Measurements from ENCODE around the gene FUT8.

The FUT8 gene

DNA sequence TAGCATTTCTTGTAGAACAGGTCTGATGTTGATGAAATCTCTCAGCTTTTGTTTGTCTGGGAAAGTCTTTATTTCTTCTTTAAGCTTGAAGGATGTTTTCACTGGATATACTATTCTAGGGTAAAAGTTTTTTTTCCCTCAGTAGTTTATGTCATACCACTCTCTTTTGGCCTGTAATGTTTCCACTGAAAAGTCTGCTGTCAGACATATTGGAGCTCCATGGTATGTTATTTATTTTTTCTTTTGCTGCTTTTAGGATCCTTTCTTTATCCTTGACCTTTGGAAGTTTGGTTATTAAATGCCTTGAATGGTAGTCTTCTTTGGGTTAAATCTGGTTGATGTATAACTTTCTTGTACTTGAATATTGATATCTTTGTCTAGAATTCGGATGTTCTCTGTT, 306.1 kb downstream of the FUT8 start:
- no peak for DNase-seq

DNA sequence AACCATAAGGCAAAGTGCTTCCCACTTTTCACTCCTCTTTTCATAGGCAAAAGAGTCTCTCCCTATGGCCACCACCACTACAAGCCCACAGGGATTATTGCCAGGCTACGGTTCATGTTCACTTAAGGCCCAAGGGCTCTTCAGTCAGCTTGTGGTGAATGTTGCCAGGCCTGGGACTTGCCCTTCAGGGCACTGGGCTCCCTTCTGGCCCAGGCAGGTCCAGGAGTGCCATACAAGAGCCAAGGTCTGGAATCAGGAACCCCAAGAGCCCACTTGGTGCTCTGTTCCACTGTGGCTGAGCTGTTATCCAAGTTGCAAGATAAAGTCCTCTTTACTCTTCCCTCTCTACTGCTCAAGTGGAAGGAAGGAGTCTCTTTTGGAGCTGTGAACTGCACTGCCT, 307.6 kb downstream of the FUT8 start:
- DNase-seq = no peak

DNA sequence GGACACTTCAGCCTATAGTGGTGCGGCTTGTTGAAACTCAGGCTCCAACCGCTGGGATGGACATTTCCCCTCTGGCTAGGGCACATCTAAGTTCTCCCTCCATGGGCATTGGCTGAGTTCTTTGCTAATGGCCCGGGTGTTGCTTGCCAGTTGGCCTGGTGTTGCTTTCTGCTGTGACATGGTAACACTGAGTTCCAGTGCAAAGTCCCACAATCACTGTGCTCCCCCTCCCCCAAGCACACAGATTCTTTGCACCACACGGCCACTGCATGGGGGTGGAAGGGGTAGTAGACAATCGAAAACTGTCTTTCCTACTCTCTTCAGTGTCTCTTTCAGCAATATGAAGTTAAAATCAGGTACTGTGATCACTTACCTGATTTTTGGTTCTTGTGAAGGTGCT, 308.2 kb downstream of the FUT8 start:
- no peak for DNase-seq

DNA sequence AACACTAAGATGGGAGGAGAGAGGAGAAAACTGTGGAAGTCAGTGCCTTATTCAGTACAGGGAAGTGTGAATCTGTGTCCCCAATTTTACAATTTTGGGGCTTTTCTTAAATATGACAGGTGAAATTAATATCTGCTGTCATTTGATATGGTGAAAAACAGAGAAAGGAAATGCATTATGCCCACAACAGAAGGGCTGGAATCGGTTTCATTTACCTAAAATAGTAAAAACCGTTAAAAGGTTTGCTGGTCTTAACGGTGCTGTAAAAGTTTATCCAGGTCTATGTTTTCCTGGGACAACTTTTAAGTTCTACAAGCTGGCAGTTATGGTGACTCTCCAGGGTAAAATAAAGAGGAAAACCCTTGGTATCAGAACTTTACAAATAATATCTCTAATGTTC, 310.8 kb downstream of the FUT8 start:
- no peak for DNase-seq

DNA sequence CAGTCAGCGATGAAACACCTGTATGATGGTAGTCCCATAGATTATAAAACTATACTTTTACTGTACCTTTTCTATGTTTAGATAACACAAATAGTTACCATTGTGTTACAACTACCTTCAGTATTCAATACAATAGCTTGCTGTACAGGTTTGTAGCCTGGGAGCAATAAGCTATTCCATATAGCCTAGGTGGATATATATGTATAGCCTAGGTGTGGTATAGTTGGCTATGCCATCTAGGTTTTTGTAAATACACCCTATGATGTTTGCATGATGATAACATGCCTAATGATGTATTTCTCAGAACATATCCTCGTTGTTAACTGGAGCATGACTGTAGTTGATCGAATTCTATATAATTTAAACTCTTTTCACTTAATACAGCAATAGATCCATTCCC, 316.1 kb downstream of the FUT8 start:
- no peak for DNase-seq

DNA sequence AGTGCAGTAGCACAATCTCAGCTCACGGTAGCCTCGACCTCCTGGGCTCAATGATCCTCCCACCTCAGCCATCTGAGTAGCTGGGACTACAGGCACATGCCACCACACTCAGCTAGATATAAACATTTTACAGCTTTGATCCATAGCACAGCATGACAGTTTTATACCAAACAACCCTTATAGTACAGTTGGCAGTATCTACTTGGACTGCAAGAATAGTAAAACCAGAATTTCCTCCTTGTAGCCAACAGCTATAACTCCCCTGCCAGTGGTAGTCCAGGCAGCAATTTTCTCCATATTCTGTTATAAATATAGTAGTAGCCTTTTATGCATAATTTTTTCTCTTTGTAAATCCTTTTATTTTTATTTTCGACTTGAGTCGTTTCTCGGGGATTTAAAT, 317.0 kb downstream of the FUT8 start:
- no peak for DNase-seq

DNA sequence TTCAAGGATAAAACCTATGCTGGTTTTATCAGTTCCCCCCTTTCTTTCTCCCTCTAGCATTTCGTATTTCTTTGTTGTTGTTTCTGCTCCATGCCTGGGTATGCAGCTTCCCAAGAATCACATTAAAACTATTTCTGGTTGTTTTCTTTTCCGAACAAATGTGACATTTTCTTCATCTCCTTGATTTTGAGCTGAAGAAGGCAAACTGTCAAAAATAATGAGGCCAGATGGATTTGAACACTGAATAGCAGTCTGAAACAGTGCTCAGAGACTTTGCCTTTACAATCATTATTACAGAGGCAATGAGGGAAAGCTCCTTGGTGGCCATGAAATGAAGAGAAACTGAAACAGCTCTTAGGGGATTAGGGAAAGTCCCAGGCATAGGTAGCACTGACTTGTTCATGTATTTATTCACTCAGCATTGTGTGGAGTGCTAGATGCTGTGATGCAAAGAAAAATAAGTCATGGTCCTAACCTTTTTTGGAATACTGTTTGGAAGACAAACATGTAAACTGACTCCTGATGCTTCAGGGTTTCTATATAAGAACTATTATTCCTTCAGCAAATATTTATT, 319.5 kb downstream of the FUT8 start:
- no peak for DNase-seq

DNA sequence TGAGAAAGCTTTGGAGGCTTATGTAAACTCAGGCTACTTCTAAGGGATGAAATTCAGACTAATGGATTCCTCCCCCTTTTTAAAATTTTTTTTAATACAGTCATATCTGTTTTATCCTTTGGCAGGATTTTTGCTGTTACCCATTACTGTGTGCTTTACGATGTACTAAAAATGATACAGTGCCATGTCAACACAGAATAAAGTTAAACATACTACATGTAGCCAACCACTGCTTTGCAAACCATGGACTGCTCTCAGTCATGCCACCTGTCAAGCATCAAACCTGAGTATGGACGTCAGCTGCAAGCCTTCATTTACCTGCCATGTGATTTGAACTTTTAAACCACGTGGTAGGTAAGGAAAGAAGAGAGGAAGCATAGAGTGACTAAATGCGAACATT, 325.8 kb downstream of the FUT8 start:
- DNase-seq = no peak

DNA sequence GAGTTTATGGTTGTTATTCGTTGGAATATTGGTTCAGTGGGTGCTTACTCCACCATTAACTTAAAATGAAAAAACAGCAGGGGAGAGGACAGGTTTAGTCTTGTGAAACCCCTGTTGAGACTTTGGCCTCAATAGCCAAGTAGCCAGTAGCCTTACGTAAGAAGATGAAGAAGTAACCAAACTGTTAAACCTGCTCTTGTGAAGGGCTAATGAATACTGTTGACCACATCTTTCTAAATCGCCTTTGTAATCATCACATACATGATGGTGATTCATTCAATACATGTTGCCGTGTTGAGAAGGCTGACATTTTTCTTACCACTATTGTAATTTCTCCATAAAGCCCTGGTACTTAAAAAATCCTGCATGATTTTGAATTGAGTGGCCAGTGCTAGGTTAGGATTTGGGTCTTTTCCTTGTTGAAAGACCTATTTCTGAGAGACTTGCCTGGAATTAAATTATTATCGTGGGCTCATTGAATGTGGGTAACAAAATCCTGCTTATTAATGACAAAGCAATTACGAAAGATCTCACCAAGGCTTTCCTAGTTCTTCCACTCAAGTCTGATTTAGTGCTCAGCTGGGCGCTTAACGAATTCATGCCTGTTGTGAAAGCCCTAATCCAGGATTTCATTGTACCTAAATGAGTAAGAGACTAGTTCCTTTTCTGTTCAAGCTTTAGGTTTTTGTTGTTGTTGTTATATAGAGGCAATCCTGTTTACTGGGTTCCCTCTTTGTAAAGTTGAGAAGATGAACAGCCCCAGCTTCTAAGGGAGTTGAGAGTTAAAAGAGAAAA, 333.1 kb downstream of the FUT8 start:
- no peak for DNase-seq

DNA sequence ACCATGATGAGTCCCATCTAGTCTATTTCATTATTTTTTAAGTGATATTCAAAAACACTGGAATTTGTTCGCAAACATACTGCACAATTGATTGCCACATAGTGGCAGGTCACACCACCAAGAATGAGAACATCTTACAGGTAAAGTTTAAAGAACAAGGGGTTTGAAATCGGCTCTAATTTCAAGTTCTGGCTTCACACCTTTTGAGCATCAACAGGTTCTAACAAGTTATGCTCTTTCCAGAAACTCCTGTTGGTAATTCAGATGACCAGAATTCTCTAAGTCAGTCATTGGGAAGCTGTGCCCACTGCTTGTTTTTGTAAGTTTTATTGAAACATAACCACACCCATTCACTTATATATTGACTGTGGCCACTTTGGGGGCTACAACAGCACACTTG, 336.3 kb downstream of the FUT8 start:
- no peak for DNase-seq

DNA sequence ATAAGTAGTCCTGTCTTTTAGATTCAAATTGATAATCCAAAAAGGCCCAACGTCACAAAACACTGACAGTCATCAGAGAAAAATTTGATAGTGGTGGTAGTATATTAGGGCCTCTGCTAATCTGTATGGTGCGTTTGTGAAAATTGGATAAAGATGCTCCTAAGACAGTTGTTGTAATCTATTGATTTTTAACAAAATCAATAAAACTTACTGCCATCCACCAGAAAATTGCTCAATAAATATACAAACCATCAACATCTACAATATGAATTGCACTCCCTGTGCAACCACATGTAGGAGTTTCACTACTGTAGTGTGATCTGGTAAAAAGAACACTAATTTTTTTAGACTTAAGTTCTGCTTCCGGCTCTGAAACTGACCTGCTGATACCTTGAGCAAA, 336.8 kb downstream of the FUT8 start:
- DNase-seq = no peak

DNA sequence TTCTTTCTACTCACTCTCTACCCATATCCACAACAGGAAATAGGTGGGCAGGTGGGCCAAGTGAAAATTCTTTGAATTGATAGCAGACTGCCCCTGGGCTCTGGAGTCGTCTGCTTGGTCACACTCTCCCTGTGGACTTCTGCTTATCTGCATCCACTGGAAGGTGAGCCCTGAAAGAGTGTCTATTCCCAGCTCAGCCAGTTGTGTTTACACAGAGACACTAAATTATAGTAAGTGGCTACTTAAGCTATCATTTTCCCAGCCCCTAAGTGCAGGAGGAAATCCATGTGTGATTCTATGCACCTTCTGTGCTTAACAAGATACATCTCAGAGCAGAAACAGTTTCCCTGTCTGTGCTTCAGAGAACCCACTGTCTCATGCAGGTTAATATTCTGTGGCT, 338.4 kb downstream of the FUT8 start:
- no peak for DNase-seq

DNA sequence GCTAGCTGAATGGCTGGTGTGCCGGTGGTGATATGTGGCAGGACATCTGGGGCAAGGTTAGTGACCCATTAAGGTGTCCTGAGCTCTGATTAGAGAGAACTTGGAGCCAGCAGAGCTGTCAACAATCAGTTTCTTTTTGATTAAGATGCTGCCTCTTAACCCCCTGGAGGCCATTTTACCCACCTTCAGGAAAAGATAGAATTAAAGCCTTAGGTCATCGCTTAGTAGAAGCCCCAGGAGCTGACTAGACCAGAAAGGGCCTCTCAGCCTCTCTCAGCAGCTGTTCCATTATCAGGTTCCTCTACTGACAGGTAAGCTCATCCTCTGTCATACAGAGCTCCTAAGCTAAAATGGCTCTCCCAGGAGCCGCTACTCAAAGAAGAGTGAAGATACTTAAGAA, 339.0 kb downstream of the FUT8 start:
- no peak for DNase-seq

DNA sequence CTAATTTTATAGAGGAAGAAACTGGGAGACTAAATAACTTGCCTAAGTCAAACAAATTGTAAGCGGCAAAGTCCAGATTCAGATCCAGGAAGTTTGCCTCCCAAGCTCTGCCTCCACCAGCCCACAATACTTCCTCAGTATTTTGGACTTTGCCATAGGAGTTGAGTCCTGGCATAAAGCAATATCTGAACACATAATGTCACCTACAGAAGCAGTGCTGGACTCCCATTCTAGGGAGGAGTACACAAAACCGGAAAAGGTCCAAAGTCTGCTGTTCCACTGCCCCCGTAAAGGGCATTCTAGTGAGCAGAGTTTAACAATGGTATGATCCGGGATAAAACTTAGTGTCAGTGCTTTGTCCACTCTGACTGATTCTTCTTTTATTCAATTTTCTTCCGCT, 340.5 kb downstream of the FUT8 start:
- DNase-seq = no peak

DNA sequence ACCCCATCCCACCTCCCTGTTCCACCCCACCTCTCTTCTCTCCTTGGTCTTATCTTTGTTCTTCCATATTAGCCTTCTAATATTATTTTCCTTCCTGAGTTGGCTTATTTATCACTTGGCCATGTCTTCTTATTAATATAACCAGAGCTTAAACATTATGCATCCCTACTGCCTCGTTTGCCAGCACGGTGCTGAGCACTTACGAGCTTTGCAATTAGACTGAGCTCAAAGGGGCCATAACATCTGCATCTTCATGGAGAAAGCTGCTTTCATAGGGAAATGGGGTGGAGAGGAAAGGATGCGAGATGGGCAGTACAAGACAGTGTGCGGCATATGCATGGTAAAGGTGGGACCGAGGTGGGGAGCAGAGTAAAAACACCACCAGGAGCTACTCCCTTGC, 342.8 kb downstream of the FUT8 start:
- DNase-seq = no peak

DNA sequence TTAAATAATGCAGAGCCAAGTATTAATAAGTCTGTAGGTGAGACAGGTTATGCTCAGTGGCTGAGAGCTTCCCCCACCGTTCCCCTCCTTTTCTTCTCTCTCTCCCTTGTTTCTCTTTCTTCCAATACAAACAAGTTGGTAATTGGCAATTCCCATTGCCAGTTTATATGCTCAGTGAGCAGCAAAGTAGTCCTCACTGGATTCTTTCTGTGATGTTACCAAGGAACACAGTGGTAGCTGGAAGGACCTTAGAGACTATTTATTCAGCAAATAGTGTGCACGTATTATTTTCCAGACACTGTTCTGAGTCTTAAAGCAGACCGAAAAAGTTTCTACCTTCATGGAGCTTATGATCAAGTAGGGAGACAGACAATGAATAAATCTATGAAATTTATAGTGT, 344.4 kb downstream of the FUT8 start:
- no peak for DNase-seq

DNA sequence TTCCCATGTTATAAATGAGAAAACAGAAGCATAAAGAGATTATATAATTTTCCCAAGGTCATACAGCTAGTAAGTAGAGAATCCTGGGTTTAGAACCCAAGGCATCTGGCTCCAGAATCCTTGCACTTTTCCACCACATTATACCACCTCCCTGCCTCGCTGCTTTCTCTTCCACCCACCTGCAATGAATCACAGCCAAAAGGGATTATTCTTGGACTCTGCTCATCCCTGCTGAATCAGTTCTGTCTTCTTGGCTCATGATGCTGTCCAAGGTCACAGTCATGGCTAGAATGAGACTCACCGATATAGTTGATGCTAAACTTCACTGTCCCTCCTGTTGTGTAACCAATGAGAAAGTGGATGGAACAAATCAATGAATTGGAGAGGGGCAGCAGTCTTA, 356.6 kb downstream of the FUT8 start:
- DNase-seq = no peak

DNA sequence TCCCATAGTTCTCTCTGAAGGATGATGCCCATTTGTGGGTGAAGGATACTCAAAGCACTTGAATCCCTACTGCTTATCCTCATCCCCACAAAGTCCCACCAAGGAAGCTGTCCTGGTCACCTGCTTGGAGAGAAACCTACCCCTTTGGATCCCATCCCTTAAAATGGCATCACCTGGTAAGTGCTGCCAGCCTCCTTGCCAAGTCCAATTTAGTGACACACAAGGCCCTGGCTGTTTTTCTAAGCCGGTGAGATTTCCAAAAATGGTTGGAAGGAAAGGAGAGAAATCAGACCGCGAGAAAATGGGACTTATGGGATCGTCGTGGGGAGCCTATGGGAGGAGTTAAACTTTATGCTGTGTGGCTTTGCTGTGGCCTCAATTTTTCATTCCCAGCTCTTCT, 358.2 kb downstream of the FUT8 start:
- DNase-seq = no peak

DNA sequence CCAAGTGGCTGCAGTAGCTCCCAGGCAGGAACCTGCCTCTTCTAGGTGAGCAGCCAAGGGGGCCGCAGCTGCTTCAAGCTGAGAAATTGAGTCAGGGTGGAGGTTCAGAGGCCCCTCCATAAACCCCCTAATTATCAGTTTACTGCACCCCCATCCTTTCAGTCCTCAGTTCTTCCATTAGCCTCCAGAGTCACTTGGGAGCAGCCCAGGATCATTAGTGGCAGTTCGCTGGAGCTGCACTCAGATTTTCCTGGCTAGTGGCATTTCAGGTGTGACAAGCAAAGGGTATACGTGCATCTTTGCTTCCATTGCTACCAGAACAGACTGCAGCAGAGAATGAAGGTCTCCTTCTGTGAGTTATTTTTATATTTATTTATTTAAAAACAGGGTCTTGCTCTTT, 358.7 kb downstream of the FUT8 start:
- DNase-seq = no peak

DNA sequence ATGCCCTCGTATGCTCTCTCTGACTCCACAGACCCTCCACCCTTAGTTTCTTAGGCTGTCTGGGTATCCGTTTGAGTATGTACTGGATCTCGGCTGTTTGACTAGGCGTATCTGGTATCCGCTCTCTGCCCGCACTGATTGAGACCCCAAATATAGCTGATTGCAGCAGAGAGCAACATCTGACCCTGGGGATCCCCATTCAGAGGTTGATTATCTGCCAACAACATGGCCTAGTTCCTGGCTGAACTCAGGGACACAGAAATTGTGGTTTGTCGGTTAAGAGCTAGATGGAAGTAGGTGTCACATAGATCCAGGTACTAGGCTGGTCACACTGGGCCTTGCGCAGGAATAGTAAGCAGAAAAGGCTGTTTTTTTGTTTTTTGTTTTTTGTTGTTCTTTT, 359.9 kb downstream of the FUT8 start:
- no peak for DNase-seq

DNA sequence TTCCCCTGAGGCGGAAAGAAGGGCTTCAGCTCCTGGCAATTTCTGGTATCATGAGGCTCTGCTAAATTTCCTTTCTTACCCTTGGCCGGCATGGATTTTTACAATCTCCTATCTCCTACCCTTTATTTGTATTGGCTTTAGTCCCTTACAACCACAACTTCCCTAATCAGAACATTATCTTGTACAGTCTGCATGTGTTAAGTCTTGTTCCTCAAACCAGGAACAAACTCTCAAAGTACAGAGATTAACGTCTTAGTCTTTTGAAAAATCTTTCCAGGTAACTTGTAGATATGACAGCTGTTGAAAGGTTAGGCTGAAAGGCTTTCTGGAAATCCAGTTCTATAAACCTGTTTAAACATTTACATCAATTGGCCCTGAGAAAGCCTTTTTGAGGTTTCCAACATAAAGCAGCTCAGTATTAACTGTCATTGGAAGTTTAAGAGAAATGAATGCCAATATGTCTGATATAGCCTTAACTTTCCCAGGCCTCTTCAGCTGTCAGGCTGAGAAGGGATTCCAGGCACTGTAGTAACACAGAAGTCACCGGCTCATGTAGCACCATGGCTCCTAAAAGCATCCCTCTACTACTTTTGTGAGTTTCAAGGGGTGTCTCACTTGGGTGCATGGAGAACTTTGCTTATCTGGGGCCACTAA, 360.5 kb downstream of the FUT8 start:
- DNase-seq = no peak

DNA sequence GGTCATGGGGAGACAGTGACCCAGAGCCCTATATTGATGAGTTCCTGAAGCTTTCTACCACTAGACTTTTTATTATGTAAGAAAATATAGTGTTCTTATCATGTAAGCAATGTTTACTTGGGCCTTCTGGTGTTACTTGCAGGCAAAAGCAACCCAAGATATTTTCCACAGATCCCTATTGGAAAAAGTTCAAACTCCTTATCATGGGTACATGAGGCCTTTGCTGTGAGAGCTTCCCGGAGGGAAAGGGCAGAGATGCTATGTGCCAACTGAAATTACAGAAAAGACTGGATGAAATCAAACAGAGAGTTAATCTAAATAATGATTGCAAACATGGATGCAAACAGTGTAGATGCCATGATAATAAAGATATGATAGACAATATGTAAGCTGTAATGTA, 361.5 kb downstream of the FUT8 start:
- DNase-seq = no peak

DNA sequence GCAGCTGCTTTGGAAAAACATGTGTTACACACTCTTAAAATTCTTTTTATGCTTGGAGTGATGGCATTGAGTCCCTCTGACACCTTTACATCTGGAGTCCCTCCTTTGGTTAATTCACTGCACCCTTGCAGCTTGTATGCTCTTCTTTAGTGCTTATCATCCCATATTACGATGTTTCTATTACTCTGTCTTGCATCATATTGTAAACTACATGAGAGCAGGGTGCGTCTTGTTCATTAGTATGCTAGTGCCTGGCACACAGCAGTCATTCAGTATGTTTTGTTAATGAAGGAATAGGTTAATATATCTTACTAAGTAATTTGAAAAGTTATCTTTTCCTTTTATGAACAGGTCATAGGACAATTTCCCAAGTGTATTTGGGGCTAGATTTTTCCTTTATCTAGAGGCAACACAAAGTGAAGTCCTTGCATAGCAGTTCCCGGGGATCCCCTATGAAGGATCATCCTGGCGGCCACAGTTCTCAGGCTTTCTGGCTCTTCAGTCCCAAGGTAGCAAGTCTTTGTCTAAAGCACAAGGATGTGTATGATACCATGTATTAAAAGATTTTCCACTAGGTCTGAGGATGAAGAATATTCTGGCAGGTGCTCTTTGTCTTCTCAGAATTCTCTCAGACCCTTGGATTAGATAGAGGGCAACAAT, 363.8 kb downstream of the FUT8 start:
- no peak for DNase-seq

DNA sequence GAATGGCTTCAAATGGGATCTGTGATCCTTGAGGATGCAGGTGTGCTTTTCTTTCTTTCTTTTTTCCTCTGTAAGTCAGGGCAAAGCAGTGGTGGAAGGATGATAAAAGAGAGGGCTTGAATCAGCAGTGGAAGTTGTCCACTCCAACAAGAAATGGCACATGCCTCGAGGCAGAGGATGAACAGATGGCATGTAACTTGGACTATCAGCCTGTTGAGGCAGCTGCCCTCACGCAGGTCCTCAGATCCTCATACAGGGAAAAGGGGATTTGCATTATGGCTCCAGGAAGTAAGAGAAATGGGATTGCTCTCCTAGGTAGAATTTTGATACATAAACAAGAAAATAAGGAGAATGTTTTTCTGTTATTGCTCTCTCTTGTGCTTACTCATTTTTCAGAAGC, 368.0 kb downstream of the FUT8 start:
- no peak for DNase-seq
